ENCODE results near the gene RSPH10B2. TPM values are rescaled to one million over a fixed set of nuclear protein-coding genes. Genes with fewer than 3 reads are reported as not detected.
"Not testable (repeated sequence)": the region's sequence is repeated elsewhere in the genome, so short reads cannot be mapped to it uniquely, and the experiment has no call there.

Gene RSPH10B2
- total RNA-seq, 2 donors from 2014 or later: 0.42 to 0.75 TPM

DNA sequence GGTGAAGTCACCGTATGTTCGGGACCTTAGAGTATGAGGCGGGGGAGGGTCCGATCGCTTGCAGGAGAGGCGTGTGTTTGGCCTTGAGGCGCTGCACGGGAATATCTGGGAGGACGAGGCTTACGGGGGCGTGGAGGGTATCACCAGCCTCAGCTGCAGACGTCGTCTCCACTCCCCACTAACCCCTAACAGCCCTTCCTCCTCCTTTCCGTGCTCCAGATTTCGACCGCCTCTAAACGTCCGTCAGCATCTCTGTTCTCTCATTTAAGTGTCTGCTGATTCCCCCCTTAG, 23.6 kb upstream of the RSPH10B2 start:
- Mint-ChIP-seq H3K9me3 (peaks cover 3% of the 10 kb centered on the region), H3K36me3 (ENCODE audit: low read depth) (peaks cover 43% of the 10 kb centered on the region), H3K27ac (peak overlapping the region; percentile 86), H3K27me3 (ENCODE audit: insufficient read depth) (peaks cover 6% of the 10 kb centered on the region), H3K4me1 (peaks cover 9% of the 10 kb centered on the region), H3K4me3 (peak overlapping the region; percentile 86)
- Histone ChIP-seq H3K27ac (ENCODE audit: low read depth, low read length) (no peak overlapping the region), H3K27me3 (ENCODE audit: control insufficient read depth, insufficient read depth, low read length, poor library complexity, severe bottlenecking) (no peaks in the 10 kb centered on the region), H3K4me3 (ENCODE audit: low read length) (peak overlapping the region; percentile 90), H3K36me3 (ENCODE audit: control insufficient read depth, insufficient read depth, low read length) (peaks cover 25% of the 10 kb centered on the region), H3K4me1 (ENCODE audit: control insufficient read depth, insufficient read depth, low read length) (no peaks in the 10 kb centered on the region), H3K9ac (ENCODE audit: extremely low read depth, low read length, poor library complexity, severe bottlenecking) (peak overlapping the region; percentile 78), H3K9me3 (ENCODE audit: control insufficient read depth, low read length) (no peaks in the 10 kb centered on the region)
- 5 to 8% methylated on average over 7 to 18 of the region's 18 CpGs for WGBS, 2 experiments (ENCODE audit: insufficient coverage in 1 of 2, insufficient read length in 1 of 2)
- TF ChIP-seq, protein P1, sequence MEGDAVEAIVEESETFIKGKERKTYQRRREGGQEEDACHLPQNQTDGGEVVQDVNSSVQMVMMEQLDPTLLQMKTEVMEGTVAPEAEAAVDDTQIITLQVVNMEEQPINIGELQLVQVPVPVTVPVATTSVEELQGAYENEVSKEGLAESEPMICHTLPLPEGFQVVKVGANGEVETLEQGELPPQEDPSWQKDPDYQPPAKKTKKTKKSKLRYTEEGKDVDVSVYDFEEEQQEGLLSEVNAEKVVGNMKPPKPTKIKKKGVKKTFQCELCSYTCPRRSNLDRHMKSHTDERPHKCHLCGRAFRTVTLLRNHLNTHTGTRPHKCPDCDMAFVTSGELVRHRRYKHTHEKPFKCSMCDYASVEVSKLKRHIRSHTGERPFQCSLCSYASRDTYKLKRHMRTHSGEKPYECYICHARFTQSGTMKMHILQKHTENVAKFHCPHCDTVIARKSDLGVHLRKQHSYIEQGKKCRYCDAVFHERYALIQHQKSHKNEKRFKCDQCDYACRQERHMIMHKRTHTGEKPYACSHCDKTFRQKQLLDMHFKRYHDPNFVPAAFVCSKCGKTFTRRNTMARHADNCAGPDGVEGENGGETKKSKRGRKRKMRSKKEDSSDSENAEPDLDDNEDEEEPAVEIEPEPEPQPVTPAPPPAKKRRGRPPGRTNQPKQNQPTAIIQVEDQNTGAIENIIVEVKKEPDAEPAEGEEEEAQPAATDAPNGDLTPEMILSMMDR (conservative IDR thresholded peaks at IDR 0.05): no peak
- DNase-seq: no peak

DNA sequence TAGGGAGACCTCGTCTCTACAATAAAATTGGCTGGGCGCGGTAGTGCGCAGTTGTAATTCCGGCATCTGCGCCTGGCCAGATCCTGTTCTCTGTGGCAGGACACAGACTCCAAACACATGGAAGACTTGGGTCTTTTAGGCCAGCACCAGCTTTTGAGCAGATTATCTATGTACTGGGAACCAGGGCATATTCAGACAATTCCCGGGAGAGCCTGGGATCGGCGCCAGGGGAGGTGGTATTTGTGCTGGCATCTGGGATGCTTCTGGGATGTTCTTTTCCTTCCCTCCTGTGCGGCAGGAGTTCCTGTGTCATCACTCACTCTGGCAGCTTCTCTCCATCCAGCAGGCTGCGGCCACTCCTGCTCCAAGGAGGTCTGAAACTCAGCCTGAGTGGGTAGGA, 15.5 kb upstream of the RSPH10B2 start:
- H3K9ac ChIP-seq (ENCODE audit: extremely low read depth, low read length, poor library complexity, severe bottlenecking); H3K27ac ChIP-seq (ENCODE audit: low read depth, low read length); H3K4me1 ChIP-seq (ENCODE audit: control insufficient read depth, insufficient read depth, low read length); H3K27me3 ChIP-seq (ENCODE audit: control insufficient read depth, insufficient read depth, low read length, poor library complexity, severe bottlenecking); H3K27me3 Mint-ChIP-seq (ENCODE audit: insufficient read depth); H3K27ac Mint-ChIP-seq; H3K4me3 ChIP-seq (ENCODE audit: low read length); H3K4me3 Mint-ChIP-seq; H3K9me3 ChIP-seq (ENCODE audit: control insufficient read depth, low read length); DNase-seq; H3K9me3 Mint-ChIP-seq; H3K4me1 Mint-ChIP-seq: not testable (repeated sequence)
- peaks cover 35% of the 10 kb centered on the region for H3K36me3 ChIP-seq (ENCODE audit: control insufficient read depth, insufficient read depth, low read length)
- H3K36me3 Mint-ChIP-seq (ENCODE audit: low read depth): peaks cover 62% of the 10 kb centered on the region
- WGBS, 2 experiments (ENCODE audit: insufficient coverage in 1 of 2, insufficient read length in 1 of 2): no CpG with 5 or more reads among the region's 11 CpGs

DNA sequence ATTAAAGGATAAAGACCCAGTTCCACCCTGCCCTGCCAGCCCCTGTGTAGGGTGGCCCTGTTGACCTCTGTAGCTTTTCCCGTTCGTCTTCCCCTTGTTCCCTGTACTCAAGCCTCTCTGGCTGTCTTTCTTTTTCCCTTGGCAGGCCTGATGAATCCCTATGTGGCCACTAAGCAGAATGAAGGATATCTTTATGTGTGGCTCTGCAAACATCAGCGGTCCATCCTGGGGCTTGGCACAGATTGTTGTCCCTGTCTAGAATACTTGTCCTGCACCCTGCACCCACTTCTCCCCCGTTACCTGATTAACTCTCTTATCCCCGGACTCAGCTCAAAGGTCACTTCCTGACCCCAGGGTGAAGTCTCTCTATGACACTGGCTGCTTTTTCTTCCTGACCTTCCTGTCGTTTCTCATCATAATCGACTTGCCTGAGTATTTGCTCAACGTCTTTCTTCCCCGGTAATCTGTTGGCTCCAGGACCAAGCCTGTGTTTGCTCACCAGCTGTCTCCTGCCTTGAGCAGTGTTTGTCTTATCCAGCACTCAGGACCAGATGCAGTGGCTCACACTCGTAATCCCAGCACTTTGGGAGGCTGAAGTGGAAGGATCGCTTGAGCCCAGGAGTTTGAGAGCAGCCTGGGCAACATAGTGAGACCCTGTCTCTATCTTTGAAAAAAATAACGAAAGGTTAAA, 9.3 kb upstream of the RSPH10B2 start:
- H3K9ac ChIP-seq (ENCODE audit: extremely low read depth, low read length, poor library complexity, severe bottlenecking); H3K36me3 ChIP-seq (ENCODE audit: control insufficient read depth, insufficient read depth, low read length); H3K4me3 Mint-ChIP-seq; H3K27me3 Mint-ChIP-seq (ENCODE audit: insufficient read depth); H3K9me3 ChIP-seq (ENCODE audit: control insufficient read depth, low read length); DNase-seq; H3K9me3 Mint-ChIP-seq; H3K27ac ChIP-seq (ENCODE audit: low read depth, low read length); H3K4me3 ChIP-seq (ENCODE audit: low read length); H3K4me1 Mint-ChIP-seq; H3K27ac Mint-ChIP-seq; H3K27me3 ChIP-seq (ENCODE audit: control insufficient read depth, insufficient read depth, low read length, poor library complexity, severe bottlenecking); H3K4me1 ChIP-seq (ENCODE audit: control insufficient read depth, insufficient read depth, low read length): not testable (repeated sequence)
- 87 to 90% methylated on average over 1 of the region's 12 CpGs for WGBS, 2 experiments (ENCODE audit: insufficient coverage in 1 of 2, insufficient read length in 1 of 2)
- peaks cover 23% of the 10 kb centered on the region for H3K36me3 Mint-ChIP-seq (ENCODE audit: low read depth)

DNA sequence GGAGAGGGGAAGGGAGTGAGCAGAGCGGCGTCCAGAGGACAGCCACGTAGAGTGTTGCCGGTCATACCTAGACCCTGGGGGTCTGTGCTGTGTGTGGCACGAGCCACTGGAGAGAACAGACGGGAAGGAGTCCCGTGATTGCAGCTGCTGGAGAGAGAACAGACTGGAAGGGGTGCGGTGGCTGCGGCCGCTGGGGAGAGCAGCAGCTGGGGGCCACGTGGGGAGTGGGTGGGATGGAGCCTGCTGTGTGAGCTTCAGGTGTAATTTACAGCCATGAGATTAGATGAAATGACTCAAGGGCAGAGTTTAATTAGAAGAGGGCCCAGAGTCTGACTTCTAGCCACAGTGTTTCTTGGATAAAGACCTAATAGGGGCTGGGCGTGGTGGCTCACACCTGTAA, 4.6 kb upstream of the RSPH10B2 start:
- H3K9ac ChIP-seq (ENCODE audit: extremely low read depth, low read length, poor library complexity, severe bottlenecking); H3K27me3 Mint-ChIP-seq (ENCODE audit: insufficient read depth); DNase-seq; H3K27ac Mint-ChIP-seq; H3K4me1 ChIP-seq (ENCODE audit: control insufficient read depth, insufficient read depth, low read length); H3K4me1 Mint-ChIP-seq; H3K9me3 ChIP-seq (ENCODE audit: control insufficient read depth, low read length); H3K36me3 ChIP-seq (ENCODE audit: control insufficient read depth, insufficient read depth, low read length); H3K36me3 Mint-ChIP-seq (ENCODE audit: low read depth); H3K4me3 Mint-ChIP-seq; H3K27me3 ChIP-seq (ENCODE audit: control insufficient read depth, insufficient read depth, low read length, poor library complexity, severe bottlenecking); H3K9me3 Mint-ChIP-seq; H3K27ac ChIP-seq (ENCODE audit: low read depth, low read length); H3K4me3 ChIP-seq (ENCODE audit: low read length): not testable (repeated sequence)
- WGBS, 2 experiments (ENCODE audit: insufficient coverage in 1 of 2, insufficient read length in 1 of 2): 97% methylated on average over 6 of the region's 12 CpGs; no CpG with 5 or more reads in 1 of the 2 experiments

DNA sequence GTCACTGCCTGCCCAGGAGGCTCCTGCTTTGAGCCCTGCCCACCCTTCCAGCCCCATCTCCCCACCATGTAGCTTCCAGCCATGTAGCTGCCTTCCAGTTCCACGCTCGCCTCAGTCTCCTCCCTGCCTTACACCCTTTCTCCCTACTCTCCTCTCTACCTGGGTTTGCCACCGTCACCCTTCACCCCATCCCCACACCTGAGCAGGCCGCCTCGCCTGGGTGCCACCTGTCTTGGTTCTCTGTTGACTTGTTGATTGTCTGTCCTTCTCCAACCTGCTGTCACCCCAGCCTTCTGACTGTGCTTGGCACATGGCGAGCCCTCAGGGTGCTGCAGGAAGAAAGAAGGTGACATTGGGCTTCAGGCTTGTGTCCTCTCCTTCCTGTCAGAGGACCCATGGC, 3.7 kb upstream of the RSPH10B2 start:
- H3K27me3 Mint-ChIP-seq (ENCODE audit: insufficient read depth); H3K4me3 Mint-ChIP-seq: not testable (repeated sequence)
- 90% methylated on average over 3 of the region's 6 CpGs; no CpG with 5 or more reads in 1 of the 2 experiments for WGBS, 2 experiments (ENCODE audit: insufficient coverage in 1 of 2, insufficient read length in 1 of 2)

DNA sequence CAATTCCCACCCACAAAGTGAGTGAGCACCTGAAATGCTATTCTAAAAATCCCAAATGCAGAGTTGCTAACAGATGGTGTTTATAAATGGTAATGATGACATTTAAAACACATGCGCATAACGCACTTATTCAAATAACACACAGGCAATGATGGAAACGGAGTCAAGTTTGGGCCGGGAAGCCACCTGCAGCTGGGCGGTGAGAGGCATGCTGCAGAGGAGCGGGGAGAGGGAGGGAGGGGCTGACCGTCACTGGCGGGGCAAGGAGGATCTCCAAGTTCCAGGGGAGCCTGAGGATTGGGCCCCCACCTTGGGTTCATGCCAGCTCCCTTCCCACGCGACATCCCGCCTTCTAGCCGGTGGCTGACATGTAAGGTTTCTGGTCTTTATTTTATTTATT, 7.3 kb downstream of the RSPH10B2 start:
- no CpG with 5 or more reads among the region's 12 CpGs for WGBS, 2 experiments (ENCODE audit: insufficient coverage in 1 of 2, insufficient read length in 1 of 2)
- H3K27me3 ChIP-seq (ENCODE audit: control insufficient read depth, insufficient read depth, low read length, poor library complexity, severe bottlenecking); DNase-seq; H3K36me3 Mint-ChIP-seq (ENCODE audit: low read depth); H3K9ac ChIP-seq (ENCODE audit: extremely low read depth, low read length, poor library complexity, severe bottlenecking); H3K27me3 Mint-ChIP-seq (ENCODE audit: insufficient read depth); H3K4me1 ChIP-seq (ENCODE audit: control insufficient read depth, insufficient read depth, low read length); H3K4me3 Mint-ChIP-seq; H3K27ac Mint-ChIP-seq; H3K9me3 ChIP-seq (ENCODE audit: control insufficient read depth, low read length); H3K4me3 ChIP-seq (ENCODE audit: low read length); H3K27ac ChIP-seq (ENCODE audit: low read depth, low read length); H3K36me3 ChIP-seq (ENCODE audit: control insufficient read depth, insufficient read depth, low read length); H3K9me3 Mint-ChIP-seq; H3K4me1 Mint-ChIP-seq: not testable (repeated sequence)

More for the DNA sequence above, 3.7 kb upstream of the RSPH10B2 start:
- not testable (repeated sequence) for H3K9ac ChIP-seq (ENCODE audit: extremely low read depth, low read length, poor library complexity, severe bottlenecking); H3K36me3 Mint-ChIP-seq (ENCODE audit: low read depth); DNase-seq; H3K27ac ChIP-seq (ENCODE audit: low read depth, low read length); H3K9me3 ChIP-seq (ENCODE audit: control insufficient read depth, low read length); H3K27me3 ChIP-seq (ENCODE audit: control insufficient read depth, insufficient read depth, low read length, poor library complexity, severe bottlenecking); H3K36me3 ChIP-seq (ENCODE audit: control insufficient read depth, insufficient read depth, low read length); H3K9me3 Mint-ChIP-seq; H3K4me3 ChIP-seq (ENCODE audit: low read length); H3K27ac Mint-ChIP-seq; H3K4me1 Mint-ChIP-seq; H3K4me1 ChIP-seq (ENCODE audit: control insufficient read depth, insufficient read depth, low read length)
